Hematopoietic multipotent progenitor cell treated with erythropoietin and hydrocortisone succinate and interleukin-3 and kit ligand, for 15 days (in vitro differentiated cells): ENCODE results near the gene TMUB1.
A peak's percentile ranks its signal among the peaks of the same experiment; 100 is the strongest.
"Not testable (repeated sequence)": the region's sequence is repeated elsewhere in the genome, so short reads cannot be mapped to it uniquely, and the experiment has no call there.

Experiments
- DNase-seq: peaks from one replicate; pipeline ENCODE4 v3.0.0-alpha.2; 2015; ENCODE audit warnings: low spot score

Gene TMUB1

GRCh38 chr7:151048911-151049463 is 34.3 kb downstream of the TMUB1 start:
- DNase-seq, result no peak

- DNase-seq, result no peak
Measured at GRCh38 chr7:151047976-151048815, 35.1 kb downstream of the TMUB1 start, which contains the start of gene ASIC3. TSS of gene ASIC3 (plus strand) at chr7:151048531. CDS start at chr7:151048886, 355 bp downstream.

GRCh38 chr7:151046603-151047573 is 36.4 kb downstream of the TMUB1 start:
- no peak for DNase-seq

- no peak for DNase-seq
Measured at GRCh38 chr7:151045967-151046366, 37.3 kb downstream of the TMUB1 start.

- no peak for DNase-seq
Measured at GRCh38 chr7:151045262-151045661, 38.0 kb downstream of the TMUB1 start.

GRCh38 chr7:151043959-151044358 is 39.3 kb downstream of the TMUB1 start:
- no peak for DNase-seq

GRCh38 chr7:151043449-151043848 is 39.8 kb downstream of the TMUB1 start:
- DNase-seq, result not testable (repeated sequence)

GRCh38 chr7:151040616-151041375 is 42.5 kb downstream of the TMUB1 start:
- DNase-seq, result no peak

GRCh38 chr7:151039850-151040548 is 43.3 kb downstream of the TMUB1 start:
- DNase-seq, result no peak

- peak; percentile 91 for DNase-seq
Measured at GRCh38 chr7:151038951-151039849, 44.1 kb downstream of the TMUB1 start.

- DNase-seq, result no peak
Measured at GRCh38 chr7:151035902-151036301, 47.4 kb downstream of the TMUB1 start.

GRCh38 chr7:151035026-151035717 is 48.1 kb downstream of the TMUB1 start:
- no peak for DNase-seq

- DNase-seq, result no peak
Measured at GRCh38 chr7:151034312-151035025, 48.8 kb downstream of the TMUB1 start.

- no peak for DNase-seq
Measured at GRCh38 chr7:151033864-151034249, 49.4 kb downstream of the TMUB1 start.

GRCh38 chr7:151032936-151033863 is 50.1 kb downstream of the TMUB1 start:
- DNase-seq, result no peak
